Cortex of kidney (tissue), 1 donor: ENCODE results near the gene RASAL3.
"Not testable (repeated sequence)": the region's sequence is repeated elsewhere in the genome, so short reads cannot be mapped to it uniquely, and the experiment has no call there.

Experiments
- DNase-seq: peaks from one replicate; lab custom pipeline; 2025; lab: John Stamatoyannopoulos, UW

The RASAL3 gene

DNA sequence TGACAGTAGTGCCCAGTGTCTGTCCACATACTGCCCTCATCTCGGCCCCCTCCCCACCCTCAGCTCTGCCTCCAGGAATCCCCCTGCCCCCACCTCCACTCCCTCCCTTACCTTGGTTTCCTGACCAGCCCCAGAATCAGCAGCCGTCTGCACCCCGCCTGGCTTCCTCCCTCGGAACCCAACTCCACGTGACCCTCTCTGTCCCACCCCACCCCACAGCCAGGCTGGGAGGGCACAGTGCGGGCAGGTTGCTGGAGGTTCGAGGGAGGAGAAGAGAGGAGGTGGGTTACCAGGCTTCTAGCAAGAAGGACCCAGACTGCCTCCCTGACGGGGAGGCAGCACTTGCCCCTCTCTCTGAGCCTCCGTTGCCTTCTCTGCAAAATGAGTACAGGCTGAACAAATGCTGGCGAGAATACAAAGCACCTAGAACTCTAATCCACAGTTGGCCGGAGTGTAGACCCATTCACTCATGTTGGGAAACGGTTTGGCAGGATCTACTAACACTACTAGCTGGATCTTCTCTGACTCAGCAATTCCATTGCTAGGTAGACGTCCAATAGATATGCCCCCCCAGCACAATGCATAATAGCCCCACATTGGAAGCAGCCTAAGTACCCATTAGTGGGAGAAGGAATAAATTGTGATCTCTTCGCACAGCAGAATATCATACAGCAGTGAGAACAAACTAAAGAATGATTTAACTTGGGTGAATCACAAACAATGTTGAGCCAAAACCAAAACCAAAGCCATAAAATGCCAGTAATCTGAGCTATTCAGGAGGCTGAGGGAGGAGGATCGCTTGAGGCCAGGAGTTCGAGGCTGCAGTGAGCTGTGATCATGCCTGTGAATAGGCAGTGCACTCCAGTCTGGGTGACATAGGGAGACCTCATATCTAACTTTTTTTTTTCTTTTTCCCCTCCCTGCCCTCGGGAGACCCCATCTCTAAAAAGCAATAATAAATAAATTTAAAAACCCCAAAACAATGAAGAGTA lies at the start of gene RASAL3:
RASAL3 (minus strand) TSS at position 151 of the 992 bp plus-strand sequence. CDS start 186 bp downstream, outside the sequence.
- DNase-seq, result no peak

DNA sequence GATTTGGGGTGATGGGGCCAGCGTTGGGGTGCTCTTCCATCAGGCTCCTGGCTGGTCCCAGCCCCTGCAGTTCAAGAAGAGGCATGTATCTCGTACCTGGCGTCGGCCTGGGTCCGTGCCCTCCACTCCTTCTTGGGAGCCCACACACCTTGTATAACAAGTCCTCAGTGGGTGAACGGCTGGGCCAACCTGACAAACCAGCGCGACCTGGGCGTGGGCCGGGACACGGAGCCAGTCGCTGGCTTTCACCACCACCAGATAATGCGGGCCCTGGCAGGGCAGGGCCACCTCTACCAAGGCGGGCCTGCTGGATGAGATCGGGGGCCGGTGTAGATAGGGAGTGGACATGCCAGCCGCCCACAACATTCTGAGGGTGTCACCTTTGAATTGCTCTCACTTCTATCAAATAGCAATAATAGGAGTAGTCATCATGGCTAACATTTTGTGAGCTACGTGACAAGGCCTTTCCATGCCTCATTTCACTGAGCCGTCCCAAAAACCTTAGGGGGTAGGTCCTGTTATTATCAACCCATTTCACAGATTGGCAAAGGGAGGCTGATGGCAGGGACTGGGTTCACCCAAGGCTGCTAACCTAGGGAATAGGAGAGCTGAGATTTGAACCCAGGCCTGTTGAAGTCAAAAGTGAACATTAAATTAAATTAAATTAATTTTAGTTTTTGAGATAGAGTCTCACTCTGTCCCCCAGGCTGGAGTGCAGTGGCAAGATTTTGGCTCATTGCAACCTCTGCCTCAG lies 47.5 kb upstream of the RASAL3 start:
- no peak for DNase-seq

DNA sequence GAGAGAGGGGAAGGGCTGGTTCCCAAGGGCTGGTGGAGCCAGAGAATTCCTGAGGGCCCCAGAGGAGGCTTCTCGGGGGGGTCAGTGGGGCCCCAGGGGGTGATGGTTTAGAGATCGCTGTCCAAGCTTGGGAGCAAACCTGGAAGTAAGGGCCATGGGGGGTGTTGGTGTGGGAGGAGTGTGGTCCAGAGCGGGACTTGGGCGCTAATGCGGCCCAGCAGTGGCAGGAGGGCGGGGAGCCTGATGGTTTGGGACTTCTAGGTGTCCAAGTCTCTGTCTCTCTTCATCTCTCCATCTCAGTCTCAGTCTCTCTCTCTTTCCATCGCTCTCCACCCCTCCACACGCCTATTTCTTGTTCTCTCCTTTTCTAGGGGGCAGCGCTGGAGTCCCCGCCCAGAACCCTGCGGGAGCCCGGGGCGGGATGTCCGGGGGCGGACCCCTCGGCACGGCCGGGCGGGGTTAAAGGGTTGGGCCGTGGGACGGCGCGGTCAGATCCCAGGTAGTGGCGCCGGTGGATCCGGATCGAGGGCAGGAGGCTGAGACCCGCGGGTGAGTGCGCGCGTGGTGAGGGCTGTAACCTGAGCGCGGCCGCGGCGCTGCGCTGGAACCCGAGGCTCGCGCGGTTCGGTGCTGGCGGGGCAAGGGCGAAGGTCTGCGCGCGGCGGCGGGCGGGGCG lies 43.8 kb upstream of the RASAL3 start, which contains the start of gene CYP4F22:
CYP4F22 (plus strand) TSS at position 491 of the 676 bp plus-strand sequence. CDS start 16,812 bp downstream, outside the sequence.
- DNase-seq, result no peak

DNA sequence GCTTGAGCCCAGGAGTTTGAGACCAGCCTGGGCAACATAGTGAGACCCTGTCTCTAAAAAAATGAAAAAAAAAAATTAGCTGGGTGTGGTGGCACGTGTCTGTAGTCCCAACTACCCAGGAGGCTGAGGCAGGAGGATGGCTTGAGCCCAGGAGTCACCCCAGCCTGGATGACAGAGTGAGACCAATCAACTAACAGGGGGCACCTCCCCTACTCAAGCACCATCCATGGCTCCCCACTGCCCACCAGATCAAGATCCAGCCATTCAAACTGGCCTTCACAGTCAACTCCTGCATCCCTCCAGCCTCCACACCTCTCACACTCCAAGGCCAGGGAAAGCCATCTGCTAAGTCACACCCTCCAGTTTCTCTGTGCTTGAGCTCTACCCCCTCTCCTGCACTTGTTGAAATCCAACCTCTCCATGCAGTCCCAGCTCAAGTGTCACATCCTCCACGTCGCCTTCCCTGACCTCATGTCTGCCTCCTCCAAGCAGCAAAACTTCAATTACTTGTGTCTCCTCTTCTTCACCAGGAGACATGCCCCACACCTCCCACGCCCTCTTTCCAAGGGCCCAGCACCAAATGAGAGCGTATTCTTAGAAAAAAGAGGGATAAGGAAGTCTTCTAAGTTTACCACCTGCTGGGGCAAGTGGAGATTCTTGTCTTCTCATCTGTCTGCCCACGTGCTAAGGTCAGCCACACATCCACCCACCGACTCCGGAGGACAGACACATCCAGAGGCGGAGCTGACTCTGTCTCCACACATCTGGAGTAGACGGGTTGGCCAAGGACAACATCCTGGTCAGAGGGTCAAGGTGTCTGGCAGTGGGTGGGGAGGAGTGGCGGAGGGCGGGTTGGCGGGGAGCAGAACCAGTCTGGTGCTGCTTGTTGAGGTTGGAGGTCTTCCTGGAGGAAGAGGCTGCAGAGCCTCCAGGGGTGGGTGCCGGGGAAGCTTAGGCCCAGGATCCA lies 43.0 kb upstream of the RASAL3 start:
- DNase-seq, result no peak

DNA sequence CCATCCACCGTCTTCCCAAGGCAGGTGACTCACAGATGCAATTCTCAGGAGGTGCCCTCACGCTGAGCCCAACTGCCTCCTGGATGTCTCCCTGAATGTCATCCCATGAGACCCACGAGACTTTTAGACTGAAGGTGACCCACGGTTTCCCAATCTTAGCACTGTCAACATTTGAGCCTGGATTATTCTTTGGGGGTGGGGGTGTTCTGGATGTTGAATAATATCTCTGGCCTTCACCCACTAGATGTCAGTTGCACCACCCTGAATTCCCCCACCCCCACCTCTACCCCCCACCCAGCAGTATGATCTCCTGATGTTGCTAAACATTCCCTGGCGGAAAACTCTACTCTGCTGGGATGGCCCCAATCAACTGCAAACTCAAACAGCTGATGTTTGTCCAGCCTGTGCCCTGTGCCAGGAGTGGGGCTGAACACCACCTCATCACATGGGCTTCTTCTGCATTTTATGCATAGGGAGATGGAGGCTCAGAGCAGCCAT lies 41.8 kb upstream of the RASAL3 start:
- no peak for DNase-seq

DNA sequence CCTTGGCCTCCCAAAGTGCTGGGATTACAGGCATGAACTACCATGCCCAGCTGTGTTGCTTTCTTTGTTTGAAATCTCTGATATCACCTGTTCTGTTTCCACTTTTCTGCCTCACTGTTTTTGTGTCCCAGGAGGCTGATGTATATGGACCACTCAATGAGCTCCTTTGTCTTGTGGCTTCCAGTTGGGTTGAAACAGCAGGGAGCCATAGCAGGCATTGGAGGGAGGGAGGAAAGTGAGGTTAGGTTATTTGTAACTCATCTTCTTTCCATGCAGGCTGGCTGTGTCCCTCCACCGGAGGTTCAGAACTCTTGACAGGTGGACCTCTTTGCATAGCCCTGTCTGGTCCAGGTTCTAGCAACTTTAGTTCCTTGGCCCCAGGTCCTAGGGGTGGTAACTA lies 37.9 kb upstream of the RASAL3 start:
- no peak for DNase-seq

DNA sequence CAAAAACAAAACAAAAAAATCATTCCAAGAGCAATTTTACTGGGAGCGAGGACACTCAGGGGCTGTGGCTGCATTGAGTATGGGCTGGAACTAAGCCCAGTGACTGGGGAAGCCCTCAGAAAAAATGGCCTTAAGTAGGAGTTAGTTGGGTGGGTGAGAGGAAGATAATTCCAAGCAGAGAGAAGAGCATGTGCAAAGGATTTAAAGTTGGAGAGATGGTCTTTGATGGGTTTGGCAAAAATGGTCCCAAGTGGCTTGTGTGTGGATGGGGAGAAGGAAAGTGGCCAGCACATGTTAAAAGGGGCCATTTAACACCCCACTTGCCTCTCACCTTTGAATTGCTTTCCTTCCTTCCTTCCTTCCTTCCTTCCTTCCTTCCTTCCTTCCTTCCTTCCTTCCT lies 37.3 kb upstream of the RASAL3 start:
- no peak for DNase-seq

DNA sequence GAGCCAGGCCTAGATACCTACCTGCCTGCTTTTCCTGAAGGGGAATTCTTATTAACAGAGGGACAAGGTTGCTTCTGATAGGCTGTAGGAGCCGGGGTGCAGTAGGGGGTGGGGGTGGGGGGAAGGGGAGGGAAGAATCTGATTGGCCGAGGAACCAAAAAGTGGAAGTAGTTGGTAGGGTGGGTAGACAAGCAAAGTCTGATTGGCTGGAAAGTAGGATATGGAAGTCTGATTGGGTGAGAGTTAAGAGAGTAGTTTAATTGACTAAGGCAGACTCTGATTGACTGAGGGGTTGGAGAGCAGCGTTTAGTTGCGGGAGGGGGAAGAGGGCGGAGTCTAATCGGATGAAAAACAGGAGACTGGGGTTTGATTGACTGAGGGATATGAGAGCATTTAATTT lies 34.6 kb upstream of the RASAL3 start:
- DNase-seq, result no peak

DNA sequence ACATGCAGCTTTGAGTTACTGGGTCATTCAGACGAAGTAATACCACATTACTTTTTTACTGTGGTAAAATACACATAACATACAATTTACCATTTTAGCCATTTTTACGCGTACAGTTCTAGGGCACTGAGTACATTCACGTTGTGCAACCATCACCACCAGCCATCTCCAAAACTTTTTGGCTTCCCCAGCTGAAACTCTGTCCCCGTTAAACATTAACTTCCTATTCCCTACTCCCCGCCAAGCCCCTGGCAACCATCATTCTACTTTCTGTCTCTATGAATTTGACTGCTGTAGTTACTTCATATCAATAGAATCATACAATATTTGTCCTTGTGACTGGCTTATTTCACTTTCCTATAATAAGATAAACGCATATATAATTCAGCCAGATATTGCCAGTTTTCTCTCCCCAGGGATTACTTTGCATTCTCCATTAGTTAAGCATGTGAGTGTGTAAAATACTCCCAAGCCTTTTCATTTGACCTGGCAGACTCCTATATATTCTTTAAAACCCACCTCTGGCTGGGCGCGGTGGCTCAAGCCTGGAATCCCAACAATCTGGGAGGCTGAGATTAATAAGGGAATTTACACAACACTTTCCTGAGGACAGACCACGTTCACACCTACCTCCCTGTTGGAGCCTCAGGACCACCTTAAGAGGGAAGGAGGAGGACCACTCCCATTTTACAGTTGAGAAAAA lies 34.0 kb upstream of the RASAL3 start:
- no peak for DNase-seq

DNA sequence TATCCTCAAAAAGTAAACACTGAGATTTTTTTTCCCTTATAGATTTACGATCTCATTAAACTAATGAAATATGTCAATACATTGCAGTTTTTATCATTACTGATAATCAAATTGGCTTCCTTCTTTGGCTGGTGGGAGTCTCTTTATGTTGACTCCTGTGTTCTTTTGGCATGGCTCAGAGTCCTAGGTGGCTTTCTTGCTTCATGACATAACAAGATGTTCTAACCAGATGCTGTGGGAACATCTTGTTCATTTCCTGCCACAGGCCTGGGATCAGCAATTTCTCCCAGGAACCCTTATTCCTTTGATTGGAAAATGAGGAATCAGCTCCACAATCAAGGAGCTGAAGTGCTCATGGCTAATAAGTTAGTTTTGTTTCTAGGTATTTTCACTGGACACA lies 30.8 kb upstream of the RASAL3 start:
- DNase-seq, result no peak

DNA sequence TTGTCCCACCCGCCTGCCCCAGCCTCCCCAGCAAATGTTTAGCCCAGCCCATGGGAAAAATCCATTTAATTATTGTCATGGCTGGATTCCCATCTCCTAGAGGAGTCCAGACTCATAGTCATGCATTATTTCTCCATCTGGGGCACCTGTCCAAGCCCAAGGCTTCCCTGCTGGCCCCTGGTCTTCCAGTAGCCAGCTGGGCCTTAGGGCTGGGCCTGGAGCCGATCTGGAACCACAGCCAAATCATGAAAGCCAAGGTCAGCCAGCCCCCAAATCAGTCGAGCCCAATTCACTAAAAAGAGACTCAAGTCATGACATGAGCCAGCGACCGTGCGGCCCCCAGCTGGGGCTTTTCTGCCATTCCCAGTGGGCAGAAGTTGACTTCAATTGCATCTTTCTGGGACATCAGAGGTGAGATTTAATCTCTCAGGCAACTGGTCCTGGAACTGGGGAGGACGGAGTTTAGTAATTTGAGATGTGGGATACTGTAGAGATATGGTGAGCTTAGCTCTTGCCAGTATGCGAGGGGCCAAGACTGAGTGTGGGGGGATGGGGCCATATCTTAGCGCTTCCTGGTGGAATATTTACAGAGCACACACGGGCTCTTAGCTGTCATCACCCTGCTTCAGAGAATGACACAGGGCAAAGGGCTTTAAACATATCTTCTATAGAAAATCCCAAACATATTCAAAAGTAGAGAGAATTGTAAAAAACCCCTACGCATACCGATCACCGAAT lies 24.3 kb upstream of the RASAL3 start:
- no peak for DNase-seq

DNA sequence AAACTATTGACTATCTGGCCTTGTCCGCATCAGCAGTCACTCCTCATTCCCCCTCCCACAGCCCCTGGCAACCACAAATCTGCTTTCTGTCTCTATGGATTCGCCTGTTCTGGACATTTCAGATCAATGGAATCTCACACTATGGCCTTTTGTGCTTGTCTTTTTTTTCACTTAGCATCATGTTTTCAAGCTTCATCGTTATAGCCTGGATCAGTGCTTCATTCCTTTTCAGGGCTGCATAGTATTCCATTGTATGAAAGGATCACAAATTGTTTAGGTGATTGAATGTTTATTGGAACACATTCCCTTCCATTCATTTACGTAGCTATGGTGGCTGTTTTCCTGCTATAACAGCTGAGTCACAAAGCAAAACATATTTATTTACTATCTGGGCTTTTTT lies 22.7 kb upstream of the RASAL3 start:
- no peak for DNase-seq

DNA sequence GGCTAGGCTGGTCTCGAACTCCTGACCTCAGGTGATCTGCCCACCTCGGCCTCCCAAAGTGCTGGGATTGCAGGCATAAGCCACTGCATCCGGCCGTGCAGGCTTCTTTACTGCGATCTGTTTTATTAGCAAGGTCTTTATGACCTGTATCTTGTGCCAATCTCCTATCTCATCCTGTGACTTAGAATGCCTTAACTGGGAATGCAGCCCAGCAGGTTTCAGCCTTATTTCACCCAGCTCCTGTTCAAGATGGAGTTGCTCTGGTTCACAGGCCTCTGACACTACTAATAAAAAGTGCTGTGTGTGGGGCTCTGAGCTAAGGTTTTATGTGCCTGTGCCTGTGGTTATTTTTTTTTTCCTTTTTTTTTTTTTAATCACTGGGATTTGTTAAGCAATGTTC lies 21.4 kb upstream of the RASAL3 start:
- DNase-seq, result not testable (repeated sequence)

DNA sequence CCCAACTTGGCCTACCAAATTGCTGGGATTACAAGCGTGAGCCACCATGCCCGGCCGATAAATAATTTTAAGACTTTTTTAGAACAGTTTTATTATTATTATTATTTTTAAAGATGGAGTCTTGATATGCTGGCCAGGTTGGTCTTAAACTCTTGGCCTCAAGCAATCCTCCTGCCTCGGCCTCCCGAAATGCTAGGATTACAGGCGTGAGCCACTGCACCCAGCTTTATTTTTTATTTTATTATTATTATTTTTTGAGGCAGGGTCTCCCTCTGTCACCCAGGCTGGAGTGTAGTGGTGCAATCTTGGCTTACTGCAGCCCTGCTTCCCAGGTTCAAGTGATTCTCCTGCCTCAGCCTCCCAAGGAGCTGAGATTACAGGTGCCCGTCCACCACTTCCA lies 16.7 kb upstream of the RASAL3 start:
- DNase-seq, result not testable (repeated sequence)

DNA sequence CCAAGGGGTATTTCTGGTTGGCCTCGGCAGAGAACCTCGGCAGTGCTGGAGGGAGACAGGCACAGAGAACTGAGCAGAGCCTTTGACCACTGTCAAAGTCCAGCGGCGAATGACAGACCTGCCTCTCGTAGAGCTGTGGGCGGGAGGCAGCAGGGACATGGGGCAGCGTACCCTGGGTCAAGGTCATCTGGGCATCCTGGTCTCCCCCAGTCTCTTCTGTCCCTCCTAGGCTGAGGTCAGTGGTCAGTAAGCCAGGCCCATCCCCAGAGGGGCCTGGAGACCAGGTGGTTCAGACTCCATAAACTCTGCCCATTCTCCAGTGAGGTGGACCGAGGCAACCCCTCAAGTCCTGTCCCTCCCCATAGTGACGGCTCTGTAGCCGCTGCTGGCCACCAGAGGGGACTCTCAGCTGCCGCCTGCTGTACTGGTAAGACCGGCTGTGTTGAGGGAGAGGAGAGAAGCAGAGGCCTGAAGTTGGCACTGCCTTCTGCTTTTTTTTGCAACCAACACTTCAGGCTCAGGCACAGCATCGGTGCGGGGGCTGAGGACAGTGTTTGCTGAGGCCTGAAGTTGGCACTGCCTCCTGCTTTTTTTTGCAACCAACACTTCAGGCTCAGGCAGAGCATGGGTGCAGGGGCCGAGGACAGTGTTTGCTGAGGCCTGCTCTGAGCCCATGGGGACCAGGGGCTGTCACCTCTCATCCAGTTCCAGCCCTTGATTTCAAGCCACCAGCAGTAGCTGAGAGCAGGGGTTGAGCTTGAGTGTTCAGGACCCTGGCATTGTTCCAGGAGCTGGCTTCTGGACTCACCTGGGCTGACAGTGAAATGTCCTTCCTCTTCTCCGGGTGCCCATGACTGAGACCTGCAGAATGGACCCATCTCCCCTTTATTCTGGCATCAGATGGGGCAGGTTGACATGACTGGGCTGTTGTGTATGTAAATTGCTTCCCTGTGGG lies 15.3 kb upstream of the RASAL3 start, which contains the start of gene PGLYRP2:
PGLYRP2 (minus strand) TSS at position 111 of the 955 bp plus-strand sequence. CDS start 130 bp downstream, outside the sequence.
- no peak for DNase-seq

DNA sequence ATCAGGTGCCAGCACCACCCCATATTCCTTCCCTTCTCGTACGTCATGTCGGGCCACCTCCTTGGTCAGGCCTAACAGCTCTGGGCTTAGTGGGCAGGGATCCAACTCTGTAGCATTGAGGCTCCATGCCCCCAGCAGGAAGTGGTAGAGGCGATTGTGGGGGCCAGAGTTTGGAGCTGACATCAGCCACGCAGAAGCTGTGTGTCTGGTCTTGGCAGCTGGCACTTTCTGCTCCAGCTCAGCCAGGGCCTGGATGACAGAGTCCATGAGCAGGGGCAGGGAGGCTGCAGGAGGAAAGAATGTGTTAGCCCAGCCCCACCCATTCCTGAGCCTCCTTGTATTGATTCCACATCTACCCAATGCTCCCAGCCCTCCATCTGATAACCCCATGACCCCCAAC lies 12.0 kb upstream of the RASAL3 start:
- no peak for DNase-seq

DNA sequence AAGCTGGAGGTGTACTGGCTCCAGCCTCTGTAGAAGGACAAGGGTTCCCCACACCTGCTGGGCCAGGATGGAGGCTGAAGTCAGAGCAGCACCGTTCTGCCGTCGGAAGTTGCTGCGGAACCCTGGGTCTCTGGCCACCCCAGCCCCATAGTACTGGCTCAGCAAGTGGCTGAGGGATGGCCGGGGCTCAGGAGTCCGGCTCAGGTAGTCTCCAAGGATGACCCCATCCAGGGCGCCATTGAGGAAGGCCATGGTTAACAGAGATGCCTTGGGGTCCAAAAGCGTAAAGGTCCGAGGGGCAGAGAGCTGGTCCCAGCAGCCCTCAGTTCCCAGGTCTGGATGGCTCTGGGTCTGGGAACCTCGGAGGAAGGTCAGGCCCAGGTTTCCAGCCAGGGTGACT lies 11.3 kb upstream of the RASAL3 start:
- DNase-seq, result no peak

DNA sequence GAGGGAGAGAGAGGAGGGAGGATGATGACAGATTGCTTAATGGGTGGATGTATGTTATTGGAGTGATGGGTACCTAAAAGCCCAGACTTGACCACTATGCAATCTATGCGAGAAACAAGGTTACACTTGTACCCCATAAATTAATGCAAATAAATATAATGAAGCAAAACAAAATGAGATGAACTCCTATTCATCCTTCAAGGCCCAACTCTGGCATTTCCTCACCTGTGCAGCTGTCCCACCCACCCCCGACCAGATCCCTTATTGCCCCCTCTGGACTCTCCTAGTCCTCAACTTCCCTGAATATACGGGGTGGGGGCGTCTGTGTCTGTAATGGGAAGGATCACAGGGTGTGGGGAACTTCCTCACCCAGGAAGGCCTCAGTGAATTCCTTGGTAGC lies 10.8 kb upstream of the RASAL3 start:
- no peak for DNase-seq
